Skeletal muscle satellite cell (primary cell): ENCODE data around the gene PSMC2. TPM values are rescaled to one million over a fixed set of nuclear protein-coding genes. Genes with fewer than 3 reads are reported as not detected.
"Not testable (repeated sequence)": the region's sequence is repeated elsewhere in the genome, so short reads cannot be mapped to it uniquely, and the experiment has no call there.

Source experiments
- H3K27me3 ChIP-seq: 2 replicates; pipeline ENCODE4 v1.7.0; 2013; ENCODE audit warnings: low read length; ENCODE audit not compliant: control insufficient read depth, insufficient read depth
- H3K36me3 ChIP-seq: 2 replicates; pipeline ENCODE4 v1.7.0; 2013; ENCODE audit warnings: mild to moderate bottlenecking, control low read depth, low read length; ENCODE audit not compliant: insufficient read depth
- H3K4me1 ChIP-seq: 2 replicates; pipeline ENCODE4 v1.7.0; 2013; ENCODE audit warnings: low read length; ENCODE audit not compliant: control insufficient read depth, insufficient read depth
- H3K4me2 ChIP-seq: 2 replicates; pipeline ENCODE4 v1.7.0; 2013; ENCODE audit warnings: mild to moderate bottlenecking, low read length
- H3K4me3 ChIP-seq: 2 replicates; pipeline ENCODE4 v1.7.0; 2013; ENCODE audit warnings: low read length
- H3K9ac ChIP-seq: 2 replicates; pipeline ENCODE4 v1.7.0; 2013; ENCODE audit warnings: mild to moderate bottlenecking, low read depth, low read length, moderate library complexity
- H3K9me3 ChIP-seq: replicated peaks from 2 replicates; pipeline ENCODE4 v1.7.0; 2013; ENCODE audit warnings: mild to moderate bottlenecking, control low read depth, low read length
- small RNA-seq: library from RNA; depleted of rRNA; stranded (forward); fragments of <200 nt; gene quantifications from one replicate; pipeline ENCODE3, GENCODE V24; 2012

PSMC2 gene

GRCh38 chr7:103398483-103399127, 51.2 kb downstream of the PSMC2 start:
- Histone ChIP-seq H3K36me3 (no peaks in the 10 kb centered on the region), H3K4me2 (no peak overlapping the region), H3K27me3 (peaks cover 3% of the 10 kb centered on the region), H3K9ac (no peak overlapping the region), H3K9me3 (no peaks in the 10 kb centered on the region), H3K4me3 (no peak overlapping the region), H3K4me1 (no peaks in the 10 kb centered on the region)

- H3K4me3 ChIP-seq, H3K4me1 ChIP-seq, H3K9ac ChIP-seq, H3K36me3 ChIP-seq, H3K4me2 ChIP-seq, H3K9me3 ChIP-seq, H3K27me3 ChIP-seq: not testable (repeated sequence)
These were observed 52.2 kb downstream of the PSMC2 start for GRCh38 chr7:103399687-103400086.

GRCh38 chr7:103405789-103406613, 58.6 kb downstream of the PSMC2 start:
- not testable (repeated sequence) for H3K9me3 ChIP-seq, H3K27me3 ChIP-seq, H3K4me2 ChIP-seq, H3K9ac ChIP-seq, H3K36me3 ChIP-seq, H3K4me1 ChIP-seq, H3K4me3 ChIP-seq

GRCh38 chr7:103412151-103412550, 64.7 kb downstream of the PSMC2 start:
- no peaks in the 10 kb centered on the region for H3K4me1 ChIP-seq
- H3K36me3 ChIP-seq = no peaks in the 10 kb centered on the region
- no peaks in the 10 kb centered on the region for H3K9me3 ChIP-seq
- peaks cover 22% of the 10 kb centered on the region for H3K27me3 ChIP-seq
- no peak overlapping the region for H3K9ac ChIP-seq
- H3K4me2 ChIP-seq = no peak overlapping the region
- no peak overlapping the region for H3K4me3 ChIP-seq

- Histone ChIP-seq H3K4me1 (no peaks in the 10 kb centered on the region), H3K27me3 (peaks cover 22% of the 10 kb centered on the region), H3K4me2 (no peak overlapping the region), H3K36me3 (no peaks in the 10 kb centered on the region), H3K4me3 (no peak overlapping the region), H3K9me3 (no peaks in the 10 kb centered on the region), H3K9ac (no peak overlapping the region)
These were observed 66.0 kb downstream of the PSMC2 start for GRCh38 chr7:103413407-103413806.

- Histone ChIP-seq H3K4me3 (no peak overlapping the region), H3K36me3 (no peaks in the 10 kb centered on the region), H3K4me2 (no peak overlapping the region)
These were observed 70.8 kb downstream of the PSMC2 start for GRCh38 chr7:103418241-103418640.

More at GRCh38 chr7:103418241-103418640, 70.8 kb downstream of the PSMC2 start:
- no peaks in the 10 kb centered on the region for H3K4me1 ChIP-seq
- no peaks in the 10 kb centered on the region for H3K9me3 ChIP-seq
- no peak overlapping the region for H3K9ac ChIP-seq
- peaks cover 23% of the 10 kb centered on the region for H3K27me3 ChIP-seq

Small RNA genes lying within 50 kb of the gene (small RNA-seq; reads per million reads assigned to genes)
- not detected for gene RPS29P16
